Measurements from ENCODE around the gene RUVBL2. TPM values are rescaled to one million over a fixed set of nuclear protein-coding genes. Genes with fewer than 3 reads are reported as not detected.

The RUVBL2 gene
- total RNA-seq, 1 experiment from 2014 or later: 270 TPM

DNA sequence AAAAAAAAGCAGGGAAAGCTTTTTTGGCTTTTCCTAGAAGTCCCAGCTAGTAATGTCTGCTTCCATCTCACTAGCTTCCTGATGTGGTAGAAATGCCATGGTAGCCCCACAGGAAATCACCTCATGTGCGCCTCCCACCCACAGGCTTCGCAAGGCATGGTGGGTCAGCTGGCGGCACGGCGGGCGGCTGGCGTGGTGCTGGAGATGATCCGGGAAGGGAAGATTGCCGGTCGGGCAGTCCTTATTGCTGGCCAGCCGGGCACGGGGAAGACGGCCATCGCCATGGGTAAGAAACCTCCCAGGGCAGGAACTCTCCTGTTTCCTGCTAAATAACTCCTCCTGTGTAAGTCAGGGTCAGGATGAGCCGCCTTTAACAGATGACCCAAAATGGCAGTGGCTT lies 10.4 kb downstream of the RUVBL2 start:
- Histone ChIP-seq H3K27ac (ENCODE audit: low read depth, low read length) (no peak overlapping the region), H3K4me2 (ENCODE audit: low read length) (no peak overlapping the region), H2AFZ (ENCODE audit: low read depth, low read length, poor library complexity, severe bottlenecking) (no peak overlapping the region), H3K36me3 (ENCODE audit: control insufficient read depth in 1 of 2, insufficient read depth in 2 of 2, low read length in 2 of 2) (peaks cover 38 to 65% of the 10 kb centered on the region in 2 experiments; a peak in 3 of 4 replicates), H3K9me2 (ENCODE audit: insufficient read depth) (no peaks in the 10 kb centered on the region), H3K9ac (ENCODE audit: low read length) (no peak overlapping the region), H4K20me1 (ENCODE audit: insufficient read depth) (no peaks in the 10 kb centered on the region), H3K9me3 (ENCODE audit: control insufficient read depth in 1 of 2, insufficient read depth in 1 of 2, low read depth in 1 of 2, low read length in 2 of 2) (no peaks in the 10 kb centered on the region), H3K4me3 (replicated peaks in 1 of 2; ENCODE audit: low read depth in 1 of 2, low read length in 2 of 2) (no peak overlapping the region), H3K4me1 (ENCODE audit: control insufficient read depth in 1 of 2, insufficient read depth in 2 of 2, low read length in 2 of 2) (no peaks in the 10 kb centered on the region), H3K27me3 (ENCODE audit: insufficient read depth, low read length) (no peaks in the 10 kb centered on the region), H3K79me2 (ENCODE audit: insufficient read depth, low read length) (peaks cover 37% of the 10 kb centered on the region)
- ChIA-PET CTCF (interaction anchor here (0.8 to 1.4 kb wide), 2 partner anchors 11 to 13 kb away, joined by 3 to 4 read pairs; partner anchors contain the start of genes GYS1 and RUVBL2), RAD21 (ENCODE audit: low non-redundant PET in 1 of 2, low total read pairs in 2 of 2, uncharacterized antibody in 2 of 2, unreplicated experiment in 2 of 2) (no interaction called here), POLR2A (interaction anchor here (1.2 kb wide), 1 partner anchor 15 kb away, joined by 3 read pairs; no protein-coding TSS in a partner anchor)
- TF ChIP-seq CBX3 (IDR thresholded peaks at IDR 0.05; ENCODE audit: low read depth) (no peak), RAD21 (IDR thresholded peaks at IDR 0.05; ENCODE audit: low read depth) (no peak), FOSL1 (IDR thresholded peaks at IDR 0.05; ENCODE audit: low read depth) (no peak), POLR2AphosphoS5 (IDR thresholded peaks at IDR 0.05; ENCODE audit: low read depth, low read length) (no peak), EZH2 (IDR thresholded peaks at IDR 0.05) (no peak), JUND (IDR thresholded peaks at IDR 0.05) (no peak), YY1 (IDR thresholded peaks at IDR 0.05; ENCODE audit: extremely low read depth, insufficient replicate concordance, low read depth, low read length) (no peak), CEBPB (IDR thresholded peaks at IDR 0.05; ENCODE audit: low read depth) (no peak), SRF (IDR thresholded peaks at IDR 0.05; ENCODE audit: low read depth) (no peak)
- TF ChIP-seq, protein P1, sequence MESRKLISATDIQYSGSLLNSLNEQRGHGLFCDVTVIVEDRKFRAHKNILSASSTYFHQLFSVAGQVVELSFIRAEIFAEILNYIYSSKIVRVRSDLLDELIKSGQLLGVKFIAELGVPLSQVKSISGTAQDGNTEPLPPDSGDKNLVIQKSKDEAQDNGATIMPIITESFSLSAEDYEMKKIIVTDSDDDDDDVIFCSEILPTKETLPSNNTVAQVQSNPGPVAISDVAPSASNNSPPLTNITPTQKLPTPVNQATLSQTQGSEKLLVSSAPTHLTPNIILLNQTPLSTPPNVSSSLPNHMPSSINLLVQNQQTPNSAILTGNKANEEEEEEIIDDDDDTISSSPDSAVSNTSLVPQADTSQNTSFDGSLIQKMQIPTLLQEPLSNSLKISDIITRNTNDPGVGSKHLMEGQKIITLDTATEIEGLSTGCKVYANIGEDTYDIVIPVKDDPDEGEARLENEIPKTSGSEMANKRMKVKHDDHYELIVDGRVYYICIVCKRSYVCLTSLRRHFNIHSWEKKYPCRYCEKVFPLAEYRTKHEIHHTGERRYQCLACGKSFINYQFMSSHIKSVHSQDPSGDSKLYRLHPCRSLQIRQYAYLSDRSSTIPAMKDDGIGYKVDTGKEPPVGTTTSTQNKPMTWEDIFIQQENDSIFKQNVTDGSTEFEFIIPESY (IDR thresholded peaks at IDR 0.05; ENCODE audit: extremely low read depth, insufficient replicate concordance, low read length): no peak
- TF ChIP-seq, protein P2, sequence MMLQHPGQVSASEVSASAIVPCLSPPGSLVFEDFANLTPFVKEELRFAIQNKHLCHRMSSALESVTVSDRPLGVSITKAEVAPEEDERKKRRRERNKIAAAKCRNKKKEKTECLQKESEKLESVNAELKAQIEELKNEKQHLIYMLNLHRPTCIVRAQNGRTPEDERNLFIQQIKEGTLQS (IDR thresholded peaks at IDR 0.05): no peak
- no peak for ATAC-seq
- intact Hi-C loops (cut with micrococcal nuclease): no loop called here
- no peak for DNase-seq (ENCODE audit: low read depth, low spot score)
- no TSS peak for BruUV-seq (replicated peaks)
